SK-N-SH (cell line): Measurements from ENCODE around the gene TRIM8. TPM values are rescaled to one million over a fixed set of nuclear protein-coding genes. Genes with fewer than 3 reads are reported as not detected.
"Not testable (repeated sequence)": the region's sequence is repeated elsewhere in the genome, so short reads cannot be mapped to it uniquely, and the experiment has no call there.

Source experiments
- CTCF ChIA-PET: fragments of 300-600, 350-600 bp; formaldehyde crosslinking; extraction: SDS; loops from one replicate; lab custom pipeline; 2021; lab: Yijun Ruan, JAX
- POLR2A ChIA-PET: fragments of 350-600 bp; sonication (Branson Sonifier 250); formaldehyde crosslinking; extraction: SDS; loops from one replicate; lab custom pipeline; 2020; ENCODE audit warnings: antibody characterized with exemption, inconsistent platforms; lab: Yijun Ruan, JAX
- DNase-seq: peaks from one replicate; pipeline ENCODE4 v3.0.0; 2012
- H2AFZ ChIP-seq: fragments of 200-600 bp; sonication (generic); 2 replicates; pipeline ENCODE4 v1.8.1; 2016; ENCODE audit warnings: antibody characterized with exemption, mild to moderate bottlenecking, low read depth
- H3F3A ChIP-seq: fragments of 200-600 bp; sonication (generic); replicated peaks from 2 replicates; pipeline ENCODE3; 2016; ENCODE audit warnings: antibody characterized with exemption, mild to moderate bottlenecking; ENCODE audit not compliant: insufficient read depth
- H3K27ac ChIP-seq, 2 experiments: fragments of 200-500 bp in 1 of 2; fragments of 200-600 bp in 1 of 2; sonication (Bioruptor generic) in 1 of 2; sonication (generic), shearing (Covaris generic) in 1 of 2; 2 replicates each; pipeline versions ENCODE4 v1.5.1 to v1.6.1; 2014 to 2016; ENCODE audit warnings: low read depth in 2 of 2, inconsistent platforms in 1 of 2, low read length in 1 of 2, mild to moderate bottlenecking in 1 of 2, mixed read lengths in 1 of 2
- H3K27me3 ChIP-seq: fragments of 200-600 bp; sonication (generic), shearing (Covaris generic); 2 replicates; pipeline ENCODE4 v1.6.1; 2016; ENCODE audit warnings: mixed run types; ENCODE audit not compliant: insufficient read depth
- H3K36me3 ChIP-seq, 2 experiments: fragments of 200-500 bp in 1 of 2; fragments of 200-600 bp in 1 of 2; sonication (Bioruptor generic) in 1 of 2; sonication (generic) in 1 of 2; replicated peaks in 1 of 2; 2 replicates each; pipeline versions ENCODE3 to v1.5.1; 2014 to 2016; ENCODE audit warnings: low read length in 1 of 2, mild to moderate bottlenecking in 1 of 2; ENCODE audit not compliant: insufficient read depth in 2 of 2, control insufficient read depth in 1 of 2
- H3K4me1 ChIP-seq, 2 experiments: fragments of 200-500 bp in 1 of 2; fragments of 200-600 bp in 1 of 2; sonication (Bioruptor generic) in 1 of 2; sonication (generic), shearing (Covaris generic) in 1 of 2; 2 replicates each; pipeline versions ENCODE4 v1.5.1 to v1.6.1; 2014 to 2016; ENCODE audit warnings: low read depth in 1 of 2, low read length in 1 of 2, mixed run types in 1 of 2; ENCODE audit not compliant: insufficient read depth in 2 of 2, control insufficient read depth in 1 of 2
- H3K4me2 ChIP-seq: fragments of 200-600 bp; sonication (generic), shearing (Covaris generic); 2 replicates; pipeline ENCODE4 v1.6.1; 2017; ENCODE audit warnings: mixed run types
- H3K4me3 ChIP-seq, 2 experiments: fragments of 200-500 bp in 1 of 2; fragments of 200-600 bp in 1 of 2; sonication (Bioruptor generic) in 1 of 2; sonication (generic), shearing (Covaris generic) in 1 of 2; 2 replicates each; pipeline versions ENCODE4 v1.5.1 to v1.8.1; 2014 to 2016; ENCODE audit warnings: low read depth in 2 of 2, inconsistent platforms in 1 of 2, low read length in 1 of 2, mild to moderate bottlenecking in 1 of 2, mixed read lengths in 1 of 2, moderate library complexity in 1 of 2
- H3K79me2 ChIP-seq: fragments of 200-600 bp; sonication (generic); 2 replicates; pipeline ENCODE4 v1.8.1; 2017; ENCODE audit warnings: mild to moderate bottlenecking; ENCODE audit not compliant: insufficient read depth
- H3K9ac ChIP-seq: fragments of 200-600 bp; sonication (generic); 2 replicates; pipeline ENCODE4 v1.6.1; 2017; ENCODE audit warnings: mixed run types
- H3K9me2 ChIP-seq: fragments of 200-600 bp; sonication (generic); 2 replicates; pipeline ENCODE4 v1.6.1; 2017; ENCODE audit warnings: mixed run types
- H3K9me3 ChIP-seq: fragments of 200-600 bp; sonication (generic); 2 replicates; pipeline ENCODE4 v1.6.1; 2017; ENCODE audit warnings: mixed run types, mild to moderate bottlenecking, moderate library complexity
- H4K20me1 ChIP-seq: fragments of 200-600 bp; sonication (generic); 2 replicates; pipeline ENCODE4 v1.6.1; 2017; ENCODE audit warnings: mild to moderate bottlenecking, mixed run types; ENCODE audit not compliant: insufficient read depth
- FOXM1 ChIP-seq: IDR thresholded peaks from 2 replicates; pipeline ENCODE4 v1.4.0; 2012; ENCODE audit warnings: low read depth, mild to moderate bottlenecking
- POLR2AphosphoS5 ChIP-seq: IDR thresholded peaks from 2 replicates; pipeline ENCODE4 v1.6.1; 2012; ENCODE audit warnings: low read depth, low read length
- WGBS: methylation state at CpG from one replicate; pipeline ENCODE4 v1.1.6; 2017; ENCODE audit warnings: low lambda C conversion rate; 5-methylcytosine and 5-hydroxymethylcytosine counted together
- polyA plus RNA-seq, 3 experiments: library from polyadenylated mRNA; depleted of rRNA; stranded (reverse); fragments of >200 nt; gene quantifications; 2 replicates each; pipeline ENCODE4 v1.2.3, GENCODE V29; 2012
- TF ChIP-seq, protein P1 (sequence below): fragments of 150-350 bp; IDR thresholded peaks from 2 replicates; pipeline ENCODE4 v1.6.1; 2016; ENCODE audit warnings: mild to moderate bottlenecking, low read depth, low read length
- TF ChIP-seq, protein P2 (sequence below): IDR thresholded peaks from 2 replicates; pipeline ENCODE4 v1.6.1; 2012; ENCODE audit warnings: mild to moderate bottlenecking, low read depth, low read length, moderate library complexity
- TF ChIP-seq, protein P3 (sequence below): IDR thresholded peaks from 2 replicates; pipeline ENCODE4 v1.4.0; 2012; ENCODE audit warnings: low read depth, borderline replicate concordance

The TRIM8 gene
- polyA plus RNA-seq, 1 of the 3 experiments (the other 2 are of a cell fraction), result 108 TPM

DNA sequence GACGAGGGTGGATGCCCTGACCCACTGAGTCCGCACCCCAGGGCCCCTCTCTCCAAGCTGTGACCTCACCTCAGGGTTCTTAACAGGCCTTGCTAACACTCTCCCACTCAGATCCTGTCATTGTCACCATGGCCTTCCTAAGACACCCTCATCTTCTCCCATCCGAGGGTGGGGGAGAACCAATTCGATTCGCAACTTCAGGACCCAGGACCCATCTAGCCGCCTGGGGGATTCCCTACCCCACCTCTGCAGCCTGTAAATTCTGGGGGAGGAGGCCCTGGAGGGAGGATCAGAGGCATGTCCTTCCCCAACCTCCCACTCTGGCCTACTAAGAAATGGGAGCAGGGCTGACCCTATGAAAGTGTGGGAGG, 17.4 kb downstream of the TRIM8 start (continued):
- TF ChIP-seq, protein P1, sequence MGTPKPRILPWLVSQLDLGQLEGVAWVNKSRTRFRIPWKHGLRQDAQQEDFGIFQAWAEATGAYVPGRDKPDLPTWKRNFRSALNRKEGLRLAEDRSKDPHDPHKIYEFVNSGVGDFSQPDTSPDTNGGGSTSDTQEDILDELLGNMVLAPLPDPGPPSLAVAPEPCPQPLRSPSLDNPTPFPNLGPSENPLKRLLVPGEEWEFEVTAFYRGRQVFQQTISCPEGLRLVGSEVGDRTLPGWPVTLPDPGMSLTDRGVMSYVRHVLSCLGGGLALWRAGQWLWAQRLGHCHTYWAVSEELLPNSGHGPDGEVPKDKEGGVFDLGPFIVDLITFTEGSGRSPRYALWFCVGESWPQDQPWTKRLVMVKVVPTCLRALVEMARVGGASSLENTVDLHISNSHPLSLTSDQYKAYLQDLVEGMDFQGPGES, result no peak
- TF ChIP-seq FOXM1, result no peak

GRCh38 chr10:102665904-102666509, 21.7 kb downstream of the TRIM8 start:
- no peaks in the 10 kb centered on the region for H3K79me2 ChIP-seq
- no peak overlapping the region for H3K4me2 ChIP-seq
- H3K4me1 ChIP-seq, result peaks cover 7 to 33% of the 10 kb centered on the region in 2 experiments; a peak in 1 of 4 replicates
- no peak for DNase-seq
- H3K27me3 ChIP-seq, result no peaks in the 10 kb centered on the region
- H3K27ac ChIP-seq, result no peak overlapping the region
- no peaks in the 10 kb centered on the region for H3K9me2 ChIP-seq
- no peak overlapping the region for H3K9ac ChIP-seq
- TF ChIP-seq, protein P1, result no peak
- no peak for TF ChIP-seq POLR2AphosphoS5
- TF ChIP-seq, protein P2, sequence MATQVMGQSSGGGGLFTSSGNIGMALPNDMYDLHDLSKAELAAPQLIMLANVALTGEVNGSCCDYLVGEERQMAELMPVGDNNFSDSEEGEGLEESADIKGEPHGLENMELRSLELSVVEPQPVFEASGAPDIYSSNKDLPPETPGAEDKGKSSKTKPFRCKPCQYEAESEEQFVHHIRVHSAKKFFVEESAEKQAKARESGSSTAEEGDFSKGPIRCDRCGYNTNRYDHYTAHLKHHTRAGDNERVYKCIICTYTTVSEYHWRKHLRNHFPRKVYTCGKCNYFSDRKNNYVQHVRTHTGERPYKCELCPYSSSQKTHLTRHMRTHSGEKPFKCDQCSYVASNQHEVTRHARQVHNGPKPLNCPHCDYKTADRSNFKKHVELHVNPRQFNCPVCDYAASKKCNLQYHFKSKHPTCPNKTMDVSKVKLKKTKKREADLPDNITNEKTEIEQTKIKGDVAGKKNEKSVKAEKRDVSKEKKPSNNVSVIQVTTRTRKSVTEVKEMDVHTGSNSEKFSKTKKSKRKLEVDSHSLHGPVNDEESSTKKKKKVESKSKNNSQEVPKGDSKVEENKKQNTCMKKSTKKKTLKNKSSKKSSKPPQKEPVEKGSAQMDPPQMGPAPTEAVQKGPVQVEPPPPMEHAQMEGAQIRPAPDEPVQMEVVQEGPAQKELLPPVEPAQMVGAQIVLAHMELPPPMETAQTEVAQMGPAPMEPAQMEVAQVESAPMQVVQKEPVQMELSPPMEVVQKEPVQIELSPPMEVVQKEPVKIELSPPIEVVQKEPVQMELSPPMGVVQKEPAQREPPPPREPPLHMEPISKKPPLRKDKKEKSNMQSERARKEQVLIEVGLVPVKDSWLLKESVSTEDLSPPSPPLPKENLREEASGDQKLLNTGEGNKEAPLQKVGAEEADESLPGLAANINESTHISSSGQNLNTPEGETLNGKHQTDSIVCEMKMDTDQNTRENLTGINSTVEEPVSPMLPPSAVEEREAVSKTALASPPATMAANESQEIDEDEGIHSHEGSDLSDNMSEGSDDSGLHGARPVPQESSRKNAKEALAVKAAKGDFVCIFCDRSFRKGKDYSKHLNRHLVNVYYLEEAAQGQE, result no peak
- TF ChIP-seq, protein P3, sequence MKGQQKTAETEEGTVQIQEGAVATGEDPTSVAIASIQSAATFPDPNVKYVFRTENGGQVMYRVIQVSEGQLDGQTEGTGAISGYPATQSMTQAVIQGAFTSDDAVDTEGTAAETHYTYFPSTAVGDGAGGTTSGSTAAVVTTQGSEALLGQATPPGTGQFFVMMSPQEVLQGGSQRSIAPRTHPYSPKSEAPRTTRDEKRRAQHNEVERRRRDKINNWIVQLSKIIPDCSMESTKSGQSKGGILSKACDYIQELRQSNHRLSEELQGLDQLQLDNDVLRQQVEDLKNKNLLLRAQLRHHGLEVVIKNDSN, result no peak
- H3K36me3 ChIP-seq, result no peaks in the 10 kb centered on the region
- ChIA-PET POLR2A (no interaction called here), CTCF (interaction anchor here (0.9 to 1.5 kb wide), 2 partner anchors 10 to 16 kb away, joined by 3 to 5 read pairs; no protein-coding TSS in a partner anchor)
- H4K20me1 ChIP-seq, result no peaks in the 10 kb centered on the region
- H3F3A ChIP-seq, result peaks cover 4% of the 10 kb centered on the region
- 97% methylated on average over 7 of the region's 9 CpGs for WGBS
- H3K4me3 ChIP-seq, result no peak overlapping the region
- H3K9me3 ChIP-seq, result no peaks in the 10 kb centered on the region
- H2AFZ ChIP-seq, result no peak overlapping the region

DNA sequence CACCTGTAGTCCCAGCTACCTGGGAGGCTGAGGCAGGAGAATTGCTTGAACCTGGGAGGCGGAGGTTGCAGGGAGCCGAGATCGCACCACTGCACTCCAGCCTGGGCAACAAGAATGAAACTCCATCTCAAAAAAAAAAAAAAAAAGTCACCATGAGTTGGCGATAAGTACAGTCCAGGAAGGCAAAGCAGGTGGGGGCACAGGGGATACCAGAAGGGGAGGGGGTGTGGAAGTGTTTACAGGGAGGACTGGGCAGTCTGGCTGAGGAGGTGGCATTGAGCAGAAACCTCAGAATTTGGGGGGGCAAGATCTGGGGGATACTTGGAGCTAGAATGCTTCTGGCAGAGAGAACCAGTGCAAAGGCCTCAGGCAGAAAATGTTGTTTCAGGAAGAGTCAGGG, 23.1 kb downstream of the TRIM8 start:
- H3F3A ChIP-seq, DNase-seq, H3K9ac ChIP-seq, H3K27me3 ChIP-seq, H3K9me3 ChIP-seq, POLR2A ChIA-PET, H3K27ac ChIP-seq, H4K20me1 ChIP-seq, H2AFZ ChIP-seq, H3K9me2 ChIP-seq, H3K4me3 ChIP-seq, H3K4me2 ChIP-seq, H3K36me3 ChIP-seq, H3K79me2 ChIP-seq: not testable (repeated sequence)
- WGBS, result 93% methylated on average over 4 of the region's 4 CpGs
- peaks cover 7 to 28% of the 10 kb centered on the region in 2 experiments; a peak in 1 of 4 replicates for H3K4me1 ChIP-seq
- CTCF ChIA-PET, result interaction anchor here (4.2 to 5.1 kb wide), 2 partner anchors 11 to 17 kb away, joined by 32 to 33 read pairs; no protein-coding TSS in a partner anchor
